ENCODE data around the gene CALML6.

DNA sequence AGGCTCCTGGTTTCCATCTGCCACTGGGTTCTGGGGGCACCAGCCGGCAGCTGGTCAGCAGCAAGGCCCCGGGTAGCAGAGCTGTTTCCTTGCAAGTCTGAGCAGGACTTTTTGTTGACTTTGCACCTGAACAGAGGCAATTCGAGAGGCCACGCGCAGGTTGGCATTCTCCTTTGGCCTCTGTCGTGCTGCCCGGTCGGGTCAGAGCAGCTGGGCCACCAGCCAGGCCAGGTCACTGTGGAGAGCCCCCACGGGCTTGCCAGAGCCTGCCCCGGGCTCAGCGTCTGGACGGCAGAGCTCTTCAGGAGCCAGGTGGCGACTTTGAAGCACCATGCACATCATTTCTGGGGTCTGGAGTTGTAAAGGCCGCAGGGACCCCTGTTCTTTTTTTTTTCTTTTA is 32.4 kb downstream of the CALML6 start:
- TF ChIP-seq, protein P1, sequence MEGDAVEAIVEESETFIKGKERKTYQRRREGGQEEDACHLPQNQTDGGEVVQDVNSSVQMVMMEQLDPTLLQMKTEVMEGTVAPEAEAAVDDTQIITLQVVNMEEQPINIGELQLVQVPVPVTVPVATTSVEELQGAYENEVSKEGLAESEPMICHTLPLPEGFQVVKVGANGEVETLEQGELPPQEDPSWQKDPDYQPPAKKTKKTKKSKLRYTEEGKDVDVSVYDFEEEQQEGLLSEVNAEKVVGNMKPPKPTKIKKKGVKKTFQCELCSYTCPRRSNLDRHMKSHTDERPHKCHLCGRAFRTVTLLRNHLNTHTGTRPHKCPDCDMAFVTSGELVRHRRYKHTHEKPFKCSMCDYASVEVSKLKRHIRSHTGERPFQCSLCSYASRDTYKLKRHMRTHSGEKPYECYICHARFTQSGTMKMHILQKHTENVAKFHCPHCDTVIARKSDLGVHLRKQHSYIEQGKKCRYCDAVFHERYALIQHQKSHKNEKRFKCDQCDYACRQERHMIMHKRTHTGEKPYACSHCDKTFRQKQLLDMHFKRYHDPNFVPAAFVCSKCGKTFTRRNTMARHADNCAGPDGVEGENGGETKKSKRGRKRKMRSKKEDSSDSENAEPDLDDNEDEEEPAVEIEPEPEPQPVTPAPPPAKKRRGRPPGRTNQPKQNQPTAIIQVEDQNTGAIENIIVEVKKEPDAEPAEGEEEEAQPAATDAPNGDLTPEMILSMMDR (IDR thresholded peaks at IDR 0.05; ENCODE audit: low read length) = no peak
- TF ChIP-seq EZH2 (optimal IDR thresholded peaks at IDR 0.05; ENCODE audit: low read depth, low read length) = no peak

Data from MM.1S (cell line).